Lower leg skin (tissue), 4 donors: ENCODE data around the gene SUSD4. TPM values are rescaled to one million over a fixed set of nuclear protein-coding genes. Genes with fewer than 3 reads are reported as not detected.
A peak's percentile ranks its signal among the peaks of the same experiment; 100 is the strongest.

ENCODE experiments used
- DNase-seq, 2 donors: peaks; one replicate each; pipeline ENCODE4 v3.0.0-alpha.2; 2019; ENCODE audit warnings: low spot score in 2 of 2
- H3K4me3 ChIP-seq: fragments of 200-600 bp; sonication (generic); 2 replicates; pipeline ENCODE4 v1.5.1; 2017; ENCODE audit warnings: mild to moderate bottlenecking, low read depth; ENCODE audit not compliant: poor library complexity, severe bottlenecking
- POLR2A ChIP-seq, 2 donors: fragments of 450-650 bp; IDR thresholded peaks; one replicate each; pipeline ENCODE4 v1.6.1; 2016 to 2017; ENCODE audit warnings: antibody characterized with exemption in 2 of 2, mild to moderate bottlenecking in 1 of 2, moderate library complexity in 1 of 2
- WGBS, 2 donors: methylation state at CpG; one replicate each; pipeline ENCODE4 v1.1.5; 2018; 5-methylcytosine and 5-hydroxymethylcytosine counted together
- intact Hi-C: fragments of 100-400 bp; cut with DNase I; formaldehyde crosslinking; loops from one replicate; pipeline ENCODE4 v1.15.0; 2023; ENCODE audit warnings: low total_unique reads
- total RNA-seq, 4 donors: library from RNA; depleted of rRNA; stranded (reverse); fragments of >200 nt; gene quantifications; one replicate each; pipeline ENCODE4 v1.1.0, GENCODE V29; 2016
- TF ChIP-seq, protein P1 (sequence below), 3 donors: fragments of 450-650 bp; IDR thresholded peaks; one replicate each; pipeline ENCODE4 v1.5.1; 2016; ENCODE audit warnings: antibody characterized with exemption in 3 of 3, mild to moderate bottlenecking in 3 of 3, moderate library complexity in 2 of 3

Gene SUSD4
- total RNA-seq, 4 donors from 2014 or later: 2.7 to 6.8 (median 3.8) TPM

DNA sequence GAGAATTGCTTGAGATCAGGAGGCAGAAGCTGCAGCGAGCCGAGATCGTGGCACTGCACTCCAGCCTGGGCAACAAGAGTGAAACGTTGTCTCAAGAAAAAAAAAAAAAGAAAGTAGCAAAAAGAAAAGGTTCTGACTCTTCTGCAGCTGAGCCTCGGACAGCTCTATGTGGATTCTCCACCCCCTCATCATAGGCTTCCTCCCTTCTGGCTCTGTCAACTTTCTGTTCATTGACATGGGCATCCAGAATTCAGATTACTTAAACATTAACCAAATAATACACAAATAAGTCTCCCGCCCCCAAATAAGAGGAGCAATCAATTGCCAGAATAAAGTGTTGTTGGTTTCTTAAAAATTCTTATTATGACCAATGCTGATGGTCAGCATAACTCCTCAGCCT, 10.0 kb downstream of the SUSD4 start:
- DNase-seq: no peak
- intact Hi-C loops: no loop called here
- 60 to 71% methylated on average over 6 of the region's 6 CpGs for WGBS, 2 donors
- no peak overlapping the region for H3K4me3 ChIP-seq
- TF ChIP-seq POLR2A (IDR thresholded peaks at IDR 0.05): no peak
- TF ChIP-seq, protein P1, sequence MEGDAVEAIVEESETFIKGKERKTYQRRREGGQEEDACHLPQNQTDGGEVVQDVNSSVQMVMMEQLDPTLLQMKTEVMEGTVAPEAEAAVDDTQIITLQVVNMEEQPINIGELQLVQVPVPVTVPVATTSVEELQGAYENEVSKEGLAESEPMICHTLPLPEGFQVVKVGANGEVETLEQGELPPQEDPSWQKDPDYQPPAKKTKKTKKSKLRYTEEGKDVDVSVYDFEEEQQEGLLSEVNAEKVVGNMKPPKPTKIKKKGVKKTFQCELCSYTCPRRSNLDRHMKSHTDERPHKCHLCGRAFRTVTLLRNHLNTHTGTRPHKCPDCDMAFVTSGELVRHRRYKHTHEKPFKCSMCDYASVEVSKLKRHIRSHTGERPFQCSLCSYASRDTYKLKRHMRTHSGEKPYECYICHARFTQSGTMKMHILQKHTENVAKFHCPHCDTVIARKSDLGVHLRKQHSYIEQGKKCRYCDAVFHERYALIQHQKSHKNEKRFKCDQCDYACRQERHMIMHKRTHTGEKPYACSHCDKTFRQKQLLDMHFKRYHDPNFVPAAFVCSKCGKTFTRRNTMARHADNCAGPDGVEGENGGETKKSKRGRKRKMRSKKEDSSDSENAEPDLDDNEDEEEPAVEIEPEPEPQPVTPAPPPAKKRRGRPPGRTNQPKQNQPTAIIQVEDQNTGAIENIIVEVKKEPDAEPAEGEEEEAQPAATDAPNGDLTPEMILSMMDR (IDR thresholded peaks at IDR 0.05): no peak

DNA sequence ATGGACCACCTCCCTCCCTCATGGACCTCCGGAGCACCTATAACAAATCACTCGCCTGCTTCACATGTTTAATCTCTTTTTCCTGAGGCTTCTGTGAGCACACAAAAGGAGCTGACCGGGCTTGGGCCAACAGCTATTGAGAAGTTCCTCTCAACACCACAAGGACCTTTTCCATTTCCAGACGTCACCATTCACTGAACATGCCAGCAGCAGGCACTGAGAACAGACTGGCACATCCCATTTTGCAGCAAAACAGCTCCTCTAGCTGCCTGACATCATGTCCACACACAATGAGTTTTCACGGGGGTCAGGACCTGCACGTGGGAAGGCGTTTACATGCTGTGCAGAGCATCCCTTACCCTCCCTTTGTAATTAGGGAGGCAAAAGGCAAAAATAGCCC, 11.0 kb downstream of the SUSD4 start:
- WGBS, 2 donors: 56 to 73% methylated on average over 7 of the region's 7 CpGs
- TF ChIP-seq, protein P1 (IDR thresholded peaks at IDR 0.05): no peak
- no peak for TF ChIP-seq POLR2A (IDR thresholded peaks at IDR 0.05)
- H3K4me3 ChIP-seq: no peak overlapping the region
- DNase-seq: no peak
- intact Hi-C loops: no loop called here

DNA sequence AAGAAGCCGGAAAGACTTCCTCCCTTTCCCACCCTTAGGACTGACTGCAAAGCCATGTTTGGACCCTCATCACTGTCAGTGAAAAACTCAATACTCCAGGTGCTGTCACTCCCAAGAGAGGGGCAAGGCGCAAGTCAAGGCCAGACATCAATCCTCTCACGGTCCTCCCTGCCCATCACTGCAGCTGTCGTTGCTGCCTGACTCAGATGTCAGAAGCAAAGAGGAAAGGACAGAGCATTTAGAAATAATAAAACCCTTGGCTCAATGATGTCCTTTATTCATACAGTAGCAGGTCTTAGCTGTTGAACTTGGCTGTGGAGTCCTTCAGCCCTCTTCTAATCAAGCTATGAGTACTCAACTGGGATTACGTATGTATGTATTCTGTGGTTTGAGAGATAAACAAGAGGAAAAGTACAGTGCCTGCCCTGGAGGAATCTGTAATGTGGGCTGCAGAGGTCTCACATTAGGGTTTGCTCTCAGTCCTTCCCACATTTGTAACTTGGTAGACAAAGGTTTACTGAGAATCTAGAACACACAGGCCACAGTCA, 13.5 kb downstream of the SUSD4 start:
- no peak overlapping the region for H3K4me3 ChIP-seq
- 82 to 89% methylated on average over 5 of the region's 5 CpGs for WGBS, 2 donors
- TF ChIP-seq POLR2A (IDR thresholded peaks at IDR 0.05): no peak
- TF ChIP-seq, protein P1 (IDR thresholded peaks at IDR 0.05): no peak
- no peak for DNase-seq
- intact Hi-C loops: no loop called here

DNA sequence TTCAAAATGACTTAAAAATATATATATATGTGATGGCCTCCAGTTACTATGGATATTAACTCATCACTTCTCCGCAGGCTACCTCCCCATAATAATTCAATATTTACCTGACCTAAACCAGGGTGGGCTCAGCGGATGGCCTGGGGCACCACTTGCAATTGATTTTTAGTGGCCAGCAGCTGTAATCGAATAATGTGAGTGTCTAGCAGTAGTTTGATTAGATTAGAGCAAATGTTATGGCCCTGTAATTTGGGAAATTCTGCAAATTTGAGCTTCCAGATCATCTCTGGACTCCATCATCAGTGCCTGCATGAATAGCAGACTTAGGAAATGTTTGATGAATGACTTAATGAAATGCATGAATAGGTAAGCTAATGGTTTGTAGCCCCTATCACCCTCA, 14.7 kb downstream of the SUSD4 start:
- TF ChIP-seq POLR2A (IDR thresholded peaks at IDR 0.05): no peak
- TF ChIP-seq, protein P1 (IDR thresholded peaks at IDR 0.05): no peak
- DNase-seq: peak in 1 of 2 donors; percentile 26
- 88 to 96% methylated on average over 3 of the region's 3 CpGs for WGBS, 2 donors
- intact Hi-C loops: no loop called here
- H3K4me3 ChIP-seq: no peak overlapping the region

DNA sequence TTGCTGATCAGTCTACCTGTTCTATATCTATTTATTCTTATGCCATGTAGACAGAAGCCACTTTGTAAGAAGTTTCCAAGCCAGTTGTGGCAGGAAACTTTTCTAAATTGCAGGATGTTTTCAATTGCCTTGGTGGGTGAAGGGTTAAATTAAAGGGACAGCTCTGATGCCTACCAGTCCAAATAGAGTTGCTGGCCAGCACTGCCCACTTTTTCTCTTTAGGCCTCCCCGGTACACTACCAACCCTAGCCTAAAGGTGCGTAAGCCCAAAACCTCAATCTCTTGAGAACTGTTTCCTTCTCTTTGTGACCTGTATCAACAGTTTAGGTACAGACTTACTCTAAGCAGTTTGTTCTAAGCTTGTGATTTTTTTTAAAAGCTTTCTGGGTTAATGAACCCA, 15.5 kb downstream of the SUSD4 start:
- no peak for DNase-seq
- TF ChIP-seq, protein P1 (IDR thresholded peaks at IDR 0.05): no peak
- TF ChIP-seq POLR2A (IDR thresholded peaks at IDR 0.05): no peak
- WGBS, 2 donors: 61 to 80% methylated on average over 2 of the region's 2 CpGs
- H3K4me3 ChIP-seq: no peak overlapping the region
- intact Hi-C loops: no loop called here

DNA sequence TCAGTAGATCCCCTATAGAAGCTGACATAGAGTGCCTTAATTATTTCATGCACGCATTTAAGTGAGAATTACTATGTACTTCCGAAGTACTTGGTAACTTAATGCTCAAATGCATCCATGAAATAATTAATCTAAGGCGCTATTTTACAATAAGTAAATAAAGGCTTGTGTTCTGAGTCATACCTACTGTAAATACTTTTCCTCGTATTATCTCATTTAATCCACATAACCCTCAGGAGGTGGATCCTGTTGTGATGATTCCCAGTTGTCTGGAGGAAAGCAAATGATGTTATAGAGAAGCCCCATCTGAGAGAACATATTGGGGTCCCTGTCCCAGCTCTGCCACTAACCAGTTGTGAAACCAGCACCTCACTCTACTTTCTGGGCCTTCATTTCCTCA, 16.4 kb downstream of the SUSD4 start:
- no peak for DNase-seq
- intact Hi-C loops: no loop called here
- TF ChIP-seq, protein P1 (IDR thresholded peaks at IDR 0.05): no peak
- TF ChIP-seq POLR2A (IDR thresholded peaks at IDR 0.05): no peak
- no peak overlapping the region for H3K4me3 ChIP-seq
- WGBS, 2 donors: 88% methylated on average over 4 of the region's 4 CpGs
